CD4-positive, alpha-beta T cell treated with Interleukin-4 for 1 hour (primary cell): ENCODE data around the gene ASB17.
"Not testable (repeated sequence)": the region's sequence is repeated elsewhere in the genome, so short reads cannot be mapped to it uniquely, and the experiment has no call there.

ENCODE experiments used
- DNase-seq, 2 donors: peaks; one replicate each; pipeline ENCODE4 v3.0.0-alpha.2; 2020 to 2022

The ASB17 gene, protein sequence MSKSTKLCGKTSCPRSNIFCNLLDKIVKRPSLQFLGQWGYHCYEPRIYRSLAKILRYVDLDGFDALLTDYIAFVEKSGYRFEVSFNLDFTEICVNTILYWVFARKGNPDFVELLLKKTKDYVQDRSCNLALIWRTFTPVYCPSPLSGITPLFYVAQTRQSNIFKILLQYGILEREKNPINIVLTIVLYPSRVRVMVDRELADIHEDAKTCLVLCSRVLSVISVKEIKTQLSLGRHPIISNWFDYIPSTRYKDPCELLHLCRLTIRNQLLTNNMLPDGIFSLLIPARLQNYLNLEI

DNA sequence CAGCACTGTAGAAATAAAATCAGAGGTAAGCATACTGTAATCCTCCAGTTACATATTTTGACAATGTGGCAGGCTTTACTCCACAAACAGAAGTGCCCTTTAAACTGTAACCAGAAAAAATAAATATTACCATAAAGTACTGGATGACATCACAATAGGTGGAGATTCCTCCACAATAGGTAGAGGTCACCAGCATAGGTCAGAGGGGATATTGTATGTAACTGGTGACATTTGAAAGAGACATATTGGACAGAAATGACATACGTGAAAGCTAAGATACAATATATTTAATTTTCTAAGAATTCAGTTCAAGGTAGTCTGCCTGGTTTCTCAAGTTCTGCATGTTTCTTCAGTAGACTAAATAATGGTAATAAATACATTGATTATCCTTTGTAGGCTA lies at the start of gene ASB17:
ASB17 (minus strand) TSS at position 101 of the 400 bp plus-strand sequence. CDS start 113 bp downstream, outside the sequence.
- no peak for DNase-seq

DNA sequence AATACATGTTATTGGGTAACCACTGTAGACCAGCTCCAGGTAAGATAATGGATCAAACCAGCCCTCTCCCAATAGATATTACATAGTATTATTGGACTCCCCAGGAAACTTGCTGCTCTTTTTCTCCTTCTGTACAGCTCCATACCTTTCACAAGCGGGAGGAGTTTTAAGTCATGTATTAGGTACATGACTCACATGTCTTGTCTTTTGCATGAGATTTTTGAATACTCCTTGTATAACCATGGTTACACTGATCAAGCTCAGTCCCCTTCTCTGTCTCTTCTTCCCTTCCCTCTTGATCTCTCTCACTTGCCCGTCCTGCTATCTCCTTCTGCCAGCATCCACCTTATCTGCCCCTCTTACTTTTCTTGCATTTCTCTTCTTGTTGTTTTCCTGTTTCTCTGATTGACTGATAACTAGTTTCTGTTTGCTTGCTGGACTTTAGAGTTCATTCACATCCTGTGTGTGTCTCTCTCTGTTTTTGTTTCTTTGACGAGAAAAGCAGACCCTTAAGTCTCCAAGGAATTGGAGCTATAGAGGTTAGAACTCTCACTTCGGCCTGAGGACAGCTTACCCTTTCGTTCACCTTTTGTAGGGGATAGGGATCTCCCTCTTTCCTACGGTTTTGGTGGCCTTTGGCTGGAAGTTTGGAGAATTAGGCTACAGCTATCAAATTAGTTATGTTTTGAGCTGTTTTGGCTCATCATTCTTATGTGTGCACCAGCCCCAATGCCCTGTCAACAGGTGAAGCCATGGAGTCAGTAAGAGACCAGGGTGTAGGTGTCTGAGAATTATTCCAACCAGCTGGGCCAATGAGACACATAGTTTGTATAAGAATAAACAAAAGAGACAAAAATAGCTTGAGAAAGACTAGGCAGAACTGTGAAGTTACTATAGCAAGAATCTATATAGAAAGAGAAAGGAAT lies 49.0 kb upstream of the ASB17 start:
- DNase-seq = no peak

DNA sequence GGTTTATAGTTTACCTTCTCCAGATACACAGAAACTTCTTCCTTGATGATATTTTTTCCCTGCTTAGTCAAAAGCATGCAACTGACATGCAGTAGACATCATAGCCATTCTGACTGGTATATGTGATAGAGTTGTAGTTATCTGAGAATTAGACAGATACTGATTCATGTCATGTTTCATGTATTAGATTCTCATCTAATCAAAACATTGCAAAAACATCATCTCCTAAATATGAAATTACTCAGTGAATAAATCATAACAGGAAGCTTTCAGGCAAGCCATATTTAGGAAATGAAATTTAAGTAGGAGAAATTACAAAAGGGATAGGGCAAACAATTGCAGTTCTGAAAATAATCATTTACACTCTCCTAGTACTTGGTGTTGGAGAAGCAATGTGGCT lies 38.4 kb upstream of the ASB17 start:
- no peak for DNase-seq

DNA sequence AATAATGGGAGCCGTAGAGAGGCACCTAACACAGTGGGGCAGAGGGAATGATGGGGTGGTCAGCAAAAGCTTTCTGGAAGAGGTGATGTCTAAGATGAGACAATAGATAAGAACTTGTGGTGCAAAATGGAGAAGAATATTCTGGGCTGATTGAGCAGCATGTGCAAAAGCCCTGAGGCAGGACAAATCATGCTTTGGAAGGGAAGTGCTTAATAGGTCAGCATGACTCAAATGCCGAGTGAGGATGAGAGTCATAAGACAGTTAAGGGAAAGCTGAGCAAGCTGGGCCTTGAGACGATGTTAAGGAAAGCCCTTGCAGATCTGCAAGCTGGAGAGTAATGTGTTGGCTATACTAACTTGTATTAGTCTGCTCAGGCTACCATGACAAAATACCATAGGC lies 37.3 kb upstream of the ASB17 start:
- no peak for DNase-seq

DNA sequence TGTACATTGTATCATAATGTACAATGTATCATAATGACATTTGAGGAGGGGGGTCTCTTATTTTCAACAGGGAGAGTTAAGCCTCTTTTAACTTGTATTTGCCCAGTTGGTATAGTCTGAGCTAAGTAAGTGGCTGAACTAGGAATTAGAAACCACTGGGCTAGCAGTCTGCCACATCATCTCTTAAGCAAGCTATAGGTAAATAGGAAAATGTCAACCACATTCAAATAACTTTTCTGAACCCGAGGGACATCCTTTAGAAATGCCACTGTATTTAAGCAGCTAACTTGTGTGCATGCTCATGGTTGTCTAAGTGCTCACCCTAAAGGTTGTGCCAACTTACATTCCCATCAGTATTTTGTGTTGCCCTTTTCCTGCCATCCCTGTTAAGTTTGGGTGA lies 35.5 kb upstream of the ASB17 start:
- DNase-seq = no peak

DNA sequence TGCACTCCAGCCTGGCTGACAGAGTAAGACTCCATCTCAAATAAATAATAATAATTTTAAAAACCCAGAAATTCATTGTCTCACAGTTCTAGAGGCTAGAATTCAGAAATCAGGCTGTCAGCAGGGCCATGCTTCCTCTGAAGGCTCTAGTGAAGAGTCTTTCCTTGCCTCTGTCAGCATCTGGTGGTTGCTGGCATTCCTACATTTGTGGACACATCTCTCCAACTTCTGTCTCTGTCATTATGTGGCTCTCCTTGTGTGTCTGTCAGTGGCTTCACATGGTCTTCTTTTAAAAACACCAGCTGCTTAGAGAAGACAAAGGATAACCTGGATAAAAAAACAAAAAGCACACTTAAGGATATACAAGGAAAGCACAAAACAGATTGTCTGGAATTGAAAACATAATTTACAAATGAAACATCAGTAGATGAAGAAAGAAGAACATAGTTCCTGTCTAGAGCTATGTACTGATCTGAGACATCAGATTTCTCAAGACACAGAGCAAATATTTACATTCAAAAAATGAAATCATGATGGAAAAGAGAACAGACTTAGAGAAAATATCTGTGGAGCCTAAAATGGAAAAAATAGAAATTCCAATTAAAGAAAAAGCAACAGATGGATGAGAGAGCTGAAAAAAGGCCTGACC lies 32.7 kb upstream of the ASB17 start:
- DNase-seq = no peak

DNA sequence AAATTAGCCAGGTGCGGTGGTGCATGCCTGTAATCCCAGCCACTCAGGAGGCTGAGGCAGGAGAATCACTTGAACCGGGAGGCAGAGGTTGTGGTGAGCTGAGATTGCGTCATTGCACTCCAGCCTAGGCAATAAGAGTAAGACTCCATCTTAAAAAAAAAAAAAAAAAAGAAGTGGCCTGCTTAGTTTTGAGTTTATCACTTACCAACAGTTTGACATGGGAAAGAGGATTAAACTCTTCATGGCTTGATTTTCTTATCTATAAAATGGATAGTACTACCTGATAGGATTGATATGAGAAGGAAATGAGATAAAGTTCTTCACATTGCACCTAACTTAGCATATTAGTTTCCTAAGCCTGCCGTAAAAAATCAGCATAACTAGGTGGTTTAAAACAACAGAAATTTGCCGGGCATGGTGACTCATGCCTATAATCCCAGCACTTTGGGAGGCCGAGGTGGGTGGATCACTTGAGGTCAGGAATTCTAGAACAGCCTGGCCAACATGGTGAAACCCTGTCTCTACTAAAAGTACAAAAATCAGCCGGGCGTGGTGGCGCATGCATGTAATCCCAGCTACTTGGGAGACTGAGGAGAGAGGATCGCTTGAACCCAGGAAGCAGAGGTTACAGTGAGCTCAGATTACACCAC lies 32.0 kb upstream of the ASB17 start:
- not testable (repeated sequence) for DNase-seq

DNA sequence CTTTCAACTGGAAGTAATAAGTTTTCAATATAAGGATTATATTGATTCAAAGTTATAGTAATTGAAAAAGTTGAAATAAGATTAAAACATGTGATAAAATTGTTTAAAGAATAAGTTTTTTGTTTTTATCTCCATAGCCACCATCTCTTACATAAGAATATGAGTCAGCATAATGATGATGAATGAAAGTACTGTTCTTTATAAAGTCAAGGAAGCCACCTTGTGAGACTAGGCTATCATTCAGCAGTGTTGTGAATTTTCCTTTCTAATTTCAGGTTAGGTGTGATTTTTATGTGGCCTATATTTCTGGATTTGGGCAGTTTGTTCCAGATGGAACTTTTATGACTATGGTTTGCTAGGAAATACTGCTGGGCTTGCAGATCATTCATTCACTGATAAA lies 22.4 kb upstream of the ASB17 start:
- no peak for DNase-seq

DNA sequence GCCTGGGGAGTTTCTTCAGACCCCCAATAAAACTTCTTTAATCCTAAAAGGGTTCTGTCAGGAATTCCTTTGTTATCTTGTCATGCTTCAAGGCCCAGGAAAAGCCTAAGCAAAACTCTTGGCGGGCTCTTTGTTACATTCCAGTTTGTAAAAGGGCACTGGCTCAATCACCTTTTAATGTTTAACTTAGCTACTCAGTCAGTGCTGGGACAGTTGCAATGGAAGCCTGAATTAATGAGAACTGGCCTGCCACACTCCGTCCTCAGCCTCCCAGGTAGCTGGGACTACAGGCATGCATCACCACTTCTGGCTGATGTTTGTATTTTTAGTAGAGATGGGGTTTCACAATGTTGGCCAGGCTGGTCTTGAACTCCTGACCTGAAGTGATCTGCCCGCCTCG lies 21.3 kb upstream of the ASB17 start:
- DNase-seq = no peak

DNA sequence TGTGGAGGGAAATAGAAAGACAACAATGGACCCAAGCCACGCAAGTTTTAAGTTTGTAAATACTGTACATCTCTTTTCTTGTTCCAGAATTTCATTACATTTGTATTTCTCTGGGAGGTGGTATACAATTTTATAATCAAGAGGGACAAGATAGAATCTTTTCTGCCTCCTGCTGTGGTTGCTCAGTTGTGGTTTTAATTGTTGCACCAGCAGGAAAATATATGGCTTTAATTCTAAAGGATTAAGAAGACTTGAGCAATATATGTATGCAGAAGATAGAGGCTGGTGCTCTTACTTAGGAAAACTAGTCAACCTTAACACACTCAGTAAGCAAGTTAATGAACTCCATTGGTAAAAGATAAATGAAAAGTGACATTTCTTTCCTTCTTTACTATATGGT lies 19.8 kb upstream of the ASB17 start:
- DNase-seq = no peak

DNA sequence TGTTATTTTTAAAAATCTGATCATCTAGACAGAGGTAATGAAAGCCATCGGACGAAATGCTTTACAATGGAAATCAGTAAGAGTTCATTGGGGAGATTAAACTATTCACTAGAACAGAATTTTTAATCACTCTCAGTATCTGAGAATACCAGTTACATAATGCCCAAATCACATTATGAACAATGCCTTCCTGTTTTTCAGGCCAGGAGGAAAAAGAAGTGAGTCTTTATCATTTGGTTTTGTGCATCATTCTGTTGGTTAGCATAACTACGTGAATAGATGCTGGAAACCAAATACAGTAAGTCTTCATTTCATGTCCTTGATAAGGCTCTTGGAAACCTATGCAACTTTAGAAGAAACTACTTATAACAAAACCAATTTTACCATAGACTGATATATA lies 18.0 kb upstream of the ASB17 start:
- DNase-seq = no peak

DNA sequence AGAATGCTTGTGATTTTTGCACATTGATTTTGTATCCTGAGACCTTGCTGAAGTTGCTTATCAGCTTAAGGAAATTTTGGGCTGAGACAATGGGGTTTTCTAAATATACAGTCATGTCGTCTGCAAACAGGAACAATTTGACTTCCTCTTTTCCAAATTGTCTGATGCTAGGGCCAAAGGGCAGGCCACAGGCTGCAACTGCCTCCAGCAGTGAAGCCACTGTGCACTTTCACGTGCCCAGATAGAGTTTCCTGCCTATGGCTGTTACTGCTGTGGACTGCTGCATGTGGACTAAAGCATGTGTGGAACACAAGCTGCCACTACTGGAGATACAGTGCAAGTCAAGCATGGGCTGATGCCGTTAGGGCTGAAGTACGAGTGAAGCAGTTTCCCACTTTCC lies 10.8 kb upstream of the ASB17 start:
- DNase-seq = not testable (repeated sequence)

DNA sequence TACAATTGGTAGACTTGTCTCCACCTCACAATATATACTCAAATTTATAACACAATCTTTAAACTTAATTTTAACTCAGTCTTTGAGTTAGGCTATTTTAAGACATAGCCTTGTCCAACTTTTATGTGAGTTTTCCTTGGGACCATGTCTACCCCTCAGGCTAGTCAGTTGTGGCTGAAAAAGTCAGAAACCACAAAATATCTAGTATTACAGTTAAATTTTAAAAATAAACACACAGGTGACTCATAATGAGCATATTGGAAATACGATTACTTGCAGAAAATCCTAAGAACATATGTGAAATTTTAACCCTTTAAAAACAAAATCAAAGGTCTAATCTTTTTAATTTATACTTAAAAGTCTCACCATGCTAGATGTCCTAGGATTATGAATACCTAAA lies 4.8 kb upstream of the ASB17 start:
- no peak for DNase-seq

DNA sequence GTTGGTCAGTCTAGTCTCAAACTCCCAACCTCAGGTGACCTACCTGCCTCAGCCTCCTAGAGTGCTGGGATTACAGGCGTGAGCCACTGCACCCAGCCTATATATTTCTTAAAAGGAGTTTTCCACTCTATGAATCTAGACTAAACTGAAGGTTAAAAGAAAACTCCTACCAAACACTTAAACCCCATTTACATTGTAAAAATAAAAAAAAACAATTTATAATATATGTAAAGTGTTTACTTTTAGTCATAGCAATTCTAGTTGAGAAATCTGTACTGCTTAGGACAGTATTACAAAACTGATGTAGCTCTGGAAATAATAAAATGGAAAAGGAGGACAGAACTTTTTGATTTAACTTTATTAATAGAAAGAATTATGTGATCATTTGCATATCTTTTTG lies 9.5 kb downstream of the ASB17 start:
- DNase-seq = no peak

DNA sequence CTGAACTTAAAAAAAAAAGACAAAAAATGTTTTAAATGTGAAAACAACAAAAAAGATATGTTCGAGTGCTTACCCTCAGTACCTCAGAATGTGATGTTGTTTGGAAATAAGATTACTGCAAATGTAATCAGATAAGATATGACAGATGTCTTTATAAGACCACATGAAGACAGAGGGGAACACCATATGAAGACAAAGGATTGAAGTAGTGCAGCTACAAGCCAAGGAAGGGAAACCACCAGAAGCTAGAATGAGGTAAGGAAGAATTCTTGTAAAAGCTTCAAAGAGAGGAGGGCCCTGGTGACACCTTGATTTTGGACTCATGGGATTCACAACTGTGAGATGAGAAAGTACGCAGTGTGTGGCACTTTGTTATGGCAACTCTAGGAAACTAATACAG lies 15.4 kb downstream of the ASB17 start:
- DNase-seq = no peak

DNA sequence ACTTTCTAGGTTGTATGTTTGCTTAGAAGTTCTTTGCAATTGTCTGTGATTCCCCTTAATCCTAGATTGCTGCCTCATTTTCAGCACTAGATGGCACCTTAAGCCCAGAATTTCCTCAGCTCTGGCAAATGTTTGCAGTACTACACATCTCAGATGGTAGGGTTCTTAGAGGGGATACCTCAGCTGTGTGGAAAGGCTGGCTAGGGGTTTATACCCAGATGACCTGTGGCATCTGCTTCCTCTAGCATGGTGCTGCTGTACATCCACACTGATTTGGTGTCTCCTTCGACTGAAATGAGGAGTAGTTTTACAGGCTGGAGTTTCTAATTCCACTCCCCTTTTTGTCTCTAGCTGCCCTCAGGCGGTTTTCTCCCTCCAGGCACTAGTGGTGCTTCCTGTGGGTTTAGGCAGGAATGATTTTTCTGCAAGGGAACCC lies 23.5 kb downstream of the ASB17 start:
- no peak for DNase-seq

DNA sequence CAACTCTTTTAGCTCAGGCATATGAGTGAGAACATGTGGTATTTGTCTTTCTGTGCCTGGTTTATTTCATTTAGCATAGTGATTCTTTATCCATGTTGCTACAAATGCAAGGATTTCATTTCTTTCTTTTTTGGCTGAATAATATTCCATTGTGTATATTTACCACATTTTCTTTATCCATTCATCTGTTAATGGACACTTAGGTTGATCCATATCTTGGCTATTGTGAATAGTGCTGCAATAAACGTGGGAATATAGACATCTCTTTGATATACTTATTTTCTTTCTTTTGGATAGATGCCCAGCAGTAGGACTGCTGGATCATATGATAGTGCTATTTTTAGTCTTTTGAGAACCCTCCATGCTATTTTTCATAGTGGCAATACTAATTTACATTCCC lies 30.8 kb downstream of the ASB17 start:
- DNase-seq = no peak

DNA sequence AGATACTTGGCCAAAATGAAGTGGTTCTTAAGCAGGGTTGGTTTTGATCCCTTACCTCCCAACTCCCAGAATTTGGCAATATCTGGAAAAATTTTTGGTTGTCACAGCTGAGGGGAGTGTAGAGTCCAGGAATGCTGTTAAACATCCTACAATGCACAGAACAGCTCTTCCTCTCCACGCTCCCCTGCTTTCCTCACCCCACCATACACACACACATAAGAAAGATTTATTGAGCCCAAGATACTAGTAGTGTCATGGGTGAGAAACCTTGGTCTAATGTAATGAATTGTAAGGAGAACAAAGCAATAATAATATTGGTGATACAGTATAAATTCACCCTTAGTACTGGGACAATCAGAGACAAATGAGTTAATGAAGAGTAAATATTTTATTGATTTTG lies 47.8 kb downstream of the ASB17 start:
- DNase-seq = no peak

DNA sequence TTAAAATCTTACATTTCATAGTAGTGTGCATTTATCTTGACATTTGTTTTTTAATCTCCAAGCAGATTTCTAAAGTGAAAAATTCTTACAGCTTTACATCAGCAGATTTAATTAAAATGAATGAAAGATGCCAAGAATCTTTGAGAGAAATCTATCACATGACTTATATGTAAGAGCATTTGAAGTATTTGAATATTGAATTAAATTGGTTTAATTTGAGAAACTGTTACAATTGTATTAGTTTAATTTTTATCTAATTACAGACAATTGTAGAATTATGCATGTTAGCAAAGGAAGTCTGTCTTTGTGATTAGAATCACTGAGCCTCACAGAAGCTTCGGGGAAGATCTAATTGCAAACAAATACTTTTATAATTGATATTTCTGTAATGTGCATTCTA lies 52.2 kb downstream of the ASB17 start:
- no peak for DNase-seq

DNA sequence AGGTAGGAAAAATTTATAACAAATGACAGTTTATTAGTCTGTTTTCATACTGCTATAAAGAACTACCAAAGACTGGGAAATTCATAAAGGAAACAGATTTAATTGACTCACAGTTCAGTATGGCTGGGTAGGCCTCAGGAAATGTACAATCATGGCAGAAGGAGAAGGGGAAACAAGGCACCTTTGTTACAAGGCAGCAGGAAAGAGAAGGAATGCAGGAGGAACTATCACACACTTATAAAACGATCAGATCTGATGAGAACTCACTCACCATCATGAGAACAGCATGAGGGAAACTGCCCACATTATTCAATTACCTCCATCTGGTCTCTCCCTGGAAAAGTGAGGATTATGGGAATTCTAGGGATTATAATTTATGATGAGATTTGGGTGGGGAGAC lies 61.3 kb downstream of the ASB17 start:
- DNase-seq = no peak
